HEK293T (cell line): Measurements from ENCODE around the gene ESYT3.

ENCODE experiments used
- CTCF ChIA-PET: fragments of 350-600 bp; formaldehyde crosslinking; extraction: SDS; loops from one replicate; lab custom pipeline; 2021; ENCODE audit warnings: antibody characterized with exemption, inconsistent platforms; lab: Yijun Ruan, JAX
- POLR2A ChIA-PET: fragments of 350-600 bp; formaldehyde crosslinking; extraction: SDS; loops from one replicate; lab custom pipeline; 2020; ENCODE audit warnings: antibody characterized with exemption, inconsistent platforms; lab: Yijun Ruan, JAX
- DNase-seq: peaks from one replicate; pipeline ENCODE4 v3.0.0; 2012; ENCODE audit warnings: mixed read lengths; ENCODE audit errors: extremely low spot score
- ARNT ChIP-seq: fragments of 450-650 bp; IDR thresholded peaks from 2 replicates; pipeline ENCODE4 v1.6.1; 2017; ENCODE audit warnings: mild to moderate bottlenecking
- BHLHE40 ChIP-seq: fragments of 450-650 bp; IDR thresholded peaks from 2 replicates; pipeline ENCODE4 v1.6.1; 2016; ENCODE audit warnings: mild to moderate bottlenecking, moderate library complexity, borderline replicate concordance
- CTBP1 ChIP-seq: fragments of 450-650 bp; IDR thresholded peaks from 2 replicates; pipeline ENCODE4 v1.6.1; 2016; ENCODE audit warnings: borderline replicate concordance
- ELF4 ChIP-seq: fragments of 450-650 bp; IDR thresholded peaks from 2 replicates; pipeline ENCODE4 v1.6.1; 2017; ENCODE audit warnings: antibody characterized with exemption
- FOXA1 ChIP-seq: fragments of 450-650 bp; IDR thresholded peaks from 2 replicates; pipeline ENCODE4 v1.6.1; 2016; ENCODE audit warnings: mild to moderate bottlenecking
- FOXK2 ChIP-seq: fragments of 450-650 bp; IDR thresholded peaks from 2 replicates; pipeline ENCODE4 v1.6.1; 2016; ENCODE audit warnings: mild to moderate bottlenecking
- FOXM1 ChIP-seq: fragments of 450-650 bp; IDR thresholded peaks from 2 replicates; pipeline ENCODE4 v1.6.1; 2017; ENCODE audit warnings: mild to moderate bottlenecking, borderline replicate concordance
- HDGF ChIP-seq: fragments of 450-650 bp; IDR thresholded peaks from 2 replicates; pipeline ENCODE4 v1.6.1; 2017; ENCODE audit warnings: antibody characterized with exemption, borderline replicate concordance
- L3MBTL2 ChIP-seq: fragments of 450-650 bp; conservative IDR thresholded peaks from 2 replicates; pipeline ENCODE4 v1.6.1; 2016; ENCODE audit warnings: mild to moderate bottlenecking
- LEF1 ChIP-seq: fragments of 450-650 bp; IDR thresholded peaks from 2 replicates; pipeline ENCODE4 v1.6.1; 2017; ENCODE audit warnings: mild to moderate bottlenecking, borderline replicate concordance
- NFRKB ChIP-seq: fragments of 450-650 bp; IDR thresholded peaks from 2 replicates; pipeline ENCODE4 v1.6.1; 2016; ENCODE audit warnings: mild to moderate bottlenecking, moderate library complexity
- PKNOX1 ChIP-seq: fragments of 450-650 bp; IDR thresholded peaks from 2 replicates; pipeline ENCODE4 v1.6.1; 2016
- SP1 ChIP-seq: fragments of 450-650 bp; IDR thresholded peaks from 2 replicates; pipeline ENCODE4 v1.6.1; 2017
- SUZ12 ChIP-seq: fragments of 450-650 bp; IDR thresholded peaks from 2 replicates; pipeline ENCODE4 v1.6.1; 2016; ENCODE audit warnings: mild to moderate bottlenecking
- TARDBP ChIP-seq: fragments of 450-650 bp; IDR thresholded peaks from 2 replicates; pipeline ENCODE4 v1.6.1; 2016
- ZNF384 ChIP-seq: fragments of 450-650 bp; IDR thresholded peaks from 2 replicates; pipeline ENCODE4 v1.6.1; 2016

The ESYT3 gene

GRCh38 chr3:138461246-138461645 lies 26.8 kb downstream of the ESYT3 start:
- ChIA-PET CTCF (no interaction called here), POLR2A (no interaction called here)
- no peak for DNase-seq
- no peak for TF ChIP-seq PKNOX1
- TF ChIP-seq CTBP1 = no peak
- no peak for TF ChIP-seq FOXA1
- TF ChIP-seq ELF4 = no peak
- TF ChIP-seq BHLHE40 = no peak
- no peak for TF ChIP-seq L3MBTL2
- no peak for TF ChIP-seq FOXM1
- no peak for TF ChIP-seq HDGF
- TF ChIP-seq ARNT = no peak
- TF ChIP-seq TARDBP = no peak
- TF ChIP-seq ZNF384 = no peak
- no peak for TF ChIP-seq NFRKB
- no peak for TF ChIP-seq FOXK2
- TF ChIP-seq LEF1 = no peak

- ChIA-PET POLR2A (no interaction called here), CTCF (no interaction called here)
- DNase-seq = no peak
- TF ChIP-seq PKNOX1 (no peak), ZNF384 (no peak), ARNT (no peak)
Measured at GRCh38 chr3:138461896-138462295, 27.5 kb downstream of the ESYT3 start.

- TF ChIP-seq NFRKB (no peak), TARDBP (no peak), LEF1 (no peak), PKNOX1 (no peak), FOXA1 (no peak), ELF4 (no peak), FOXM1 (no peak), ZNF384 (no peak), HDGF (no peak), SP1 (no peak), BHLHE40 (no peak), FOXK2 (no peak), SUZ12 (no peak), ARNT (no peak), CTBP1 (no peak), L3MBTL2 (no peak)
- CTCF ChIA-PET = interaction anchor here (0.6 kb wide), 2 partner anchors 453 to 569 kb away, joined by 4 to 9 read pairs; no protein-coding TSS in a partner anchor
- DNase-seq = no peak
- POLR2A ChIA-PET = no interaction called here
Measured at GRCh38 chr3:138463724-138464490, 29.5 kb downstream of the ESYT3 start.

GRCh38 chr3:138464491-138464860 lies 30.1 kb downstream of the ESYT3 start:
- CTCF ChIA-PET = no interaction called here
- POLR2A ChIA-PET = no interaction called here
- no peak for TF ChIP-seq FOXK2
- TF ChIP-seq ZNF384 = no peak
- no peak for TF ChIP-seq NFRKB
- TF ChIP-seq SUZ12 = no peak
- no peak for TF ChIP-seq HDGF
- no peak for TF ChIP-seq L3MBTL2
- no peak for TF ChIP-seq TARDBP
- no peak for TF ChIP-seq LEF1
- TF ChIP-seq ELF4 = no peak
- no peak for DNase-seq

GRCh38 chr3:138465451-138465850 lies 31.0 kb downstream of the ESYT3 start:
- no peak for TF ChIP-seq FOXA1
- TF ChIP-seq PKNOX1 = no peak
- TF ChIP-seq ELF4 = no peak
- TF ChIP-seq FOXM1 = no peak
- TF ChIP-seq FOXK2 = no peak
- TF ChIP-seq L3MBTL2 = no peak
- no peak for TF ChIP-seq BHLHE40
- no peak for TF ChIP-seq ARNT
- POLR2A ChIA-PET = no interaction called here
- DNase-seq = no peak
- CTCF ChIA-PET = no interaction called here

- no peak for DNase-seq
- CTCF ChIA-PET = interaction anchor here (0.9 kb wide), 1 partner anchor 457 kb away, joined by 3 read pairs; no protein-coding TSS in a partner anchor
- no peak for TF ChIP-seq ELF4
- TF ChIP-seq HDGF = no peak
- no peak for TF ChIP-seq FOXA1
- TF ChIP-seq SUZ12 = no peak
- TF ChIP-seq FOXK2 = no peak
- no peak for TF ChIP-seq SP1
- TF ChIP-seq ZNF384 = no peak
- TF ChIP-seq NFRKB = no peak
- no peak for TF ChIP-seq FOXM1
- TF ChIP-seq PKNOX1 = no peak
- no peak for TF ChIP-seq ARNT
- TF ChIP-seq LEF1 = no peak
- no peak for TF ChIP-seq BHLHE40
- POLR2A ChIA-PET = no interaction called here
Measured at GRCh38 chr3:138465925-138466324, 31.5 kb downstream of the ESYT3 start.
